B cell (primary cell): ENCODE data around the gene OR52H1. TPM values are rescaled to one million over a fixed set of nuclear protein-coding genes. Genes with fewer than 3 reads are reported as not detected.

Experiments
- ATAC-seq: fragments of 200-7000 bp; cut with Tn5 transposase; one replicate; pipeline ENCODE4 v1.10.0; 2021; ENCODE audit warnings: low read depth, mild to moderate bottlenecking, moderate number of reproducible peaks, moderate library complexity
- CTCF ChIA-PET: fragments of 350-600 bp; sonication (Branson Sonifier 250); formaldehyde crosslinking; loops from one replicate; lab custom pipeline; 2021; ENCODE audit warnings: antibody characterized with exemption, inconsistent platforms; lab: Charles Lee
- POLR2A ChIA-PET: fragments of 350-600 bp; sonication (Branson Sonifier 250); formaldehyde crosslinking; loops from one replicate; lab custom pipeline; 2021; ENCODE audit warnings: antibody characterized with exemption; lab: Charles Lee
- DNase-seq: peaks from one replicate; pipeline ENCODE4 v3.0.0; 2013
- H2AFZ ChIP-seq: 2 replicates; pipeline ENCODE4 v1.6.1; 2012; ENCODE audit warnings: mild to moderate bottlenecking, low read depth, low read length; ENCODE audit not compliant: insufficient read depth, poor library complexity, severe bottlenecking
- H3K27ac ChIP-seq, 2 donors: 1 replicate in 1 of 2; 2 replicates in 1 of 2; pipeline ENCODE4 v1.5.1; 2012 to 2013; ENCODE audit warnings: low read length in 2 of 2, mild to moderate bottlenecking in 2 of 2, moderate library complexity in 1 of 2
- H3K27me3 ChIP-seq, 4 experiments: fragments of 200-600 bp in 1 of 4; sonication (generic) in 1 of 4; replicated peaks in 1 of 4; 1 replicate in 2 of 4; 2 replicates in 2 of 4; pipeline versions ENCODE4 v1.6.1 to v1.7.0; 2013 to 2016; ENCODE audit warnings: low read length in 3 of 4, mild to moderate bottlenecking in 2 of 4, mixed read lengths in 1 of 4, moderate library complexity in 1 of 4; ENCODE audit not compliant: insufficient read depth in 4 of 4, control insufficient read depth in 3 of 4; ENCODE audit errors: control extremely low read depth in 1 of 4
- H3K36me3 ChIP-seq, 2 experiments: replicated peaks in 1 of 2; 1 replicate in 1 of 2; 2 replicates in 1 of 2; pipeline versions ENCODE4 v1.6.1 to v1.7.1; 2013; ENCODE audit warnings: low read length in 1 of 2; ENCODE audit not compliant: insufficient read depth in 2 of 2, control insufficient read depth in 1 of 2; ENCODE audit errors: control extremely low read depth in 1 of 2, extremely low read depth in 1 of 2
- H3K4me1 ChIP-seq, 2 donors: fragments of 200-600 bp in 1 of 2; sonication (generic) in 1 of 2; 1 replicate in 1 of 2; 2 replicates in 1 of 2; pipeline versions ENCODE4 v1.5.1 to v1.6.1; 2013 to 2017; ENCODE audit warnings: low read length in 2 of 2; ENCODE audit not compliant: control insufficient read depth in 2 of 2, insufficient read depth in 2 of 2
- H3K4me2 ChIP-seq: replicated peaks from 2 replicates; pipeline ENCODE3; 2012; ENCODE audit warnings: mild to moderate bottlenecking, low read depth, low read length; ENCODE audit not compliant: poor library complexity, severe bottlenecking
- H3K4me3 ChIP-seq, 5 experiments: fragments of 200-600 bp in 1 of 5; sonication (generic) in 1 of 5; 1 replicate in 3 of 5; 2 replicates in 2 of 5; pipeline versions ENCODE4 v1.5.1 to v1.7.0; 2011 to 2016; ENCODE audit warnings: low read length in 4 of 5, mild to moderate bottlenecking in 4 of 5, low read depth in 2 of 5, control low read depth in 1 of 5, moderate library complexity in 1 of 5; ENCODE audit not compliant: insufficient read depth in 1 of 5; ENCODE audit errors: control extremely low read depth in 1 of 5, extremely low read depth in 1 of 5
- H3K79me2 ChIP-seq: fragments of 200-600 bp; sonication (generic); one replicate; pipeline ENCODE4 v1.6.0; 2016; ENCODE audit warnings: low read length; ENCODE audit not compliant: control insufficient read depth, insufficient read depth
- H3K9ac ChIP-seq: fragments of 200-600 bp; sonication (generic); 2 replicates; pipeline ENCODE4 v1.6.1; 2017; ENCODE audit warnings: mild to moderate bottlenecking, low read length, moderate library complexity
- H3K9me3 ChIP-seq, 3 donors: one replicate each; pipeline versions ENCODE4 v1.6.1 to v1.7.1; 2013; ENCODE audit warnings: low read length in 2 of 3; ENCODE audit not compliant: control insufficient read depth in 2 of 3, insufficient read depth in 1 of 3; ENCODE audit errors: control extremely low read depth in 1 of 3
- H4K20me1 ChIP-seq: 2 replicates; pipeline ENCODE4 v1.6.0; 2012; ENCODE audit warnings: mild to moderate bottlenecking, low read length; ENCODE audit not compliant: insufficient read depth, control insufficient read depth, poor library complexity, severe bottlenecking
- H3K27ac Mint-ChIP-seq: one replicate; pipeline ENCODE4 v1.8.0; 2021; ENCODE audit warnings: mixed read lengths
- H3K27me3 Mint-ChIP-seq: one replicate; pipeline ENCODE4 v1.8.0; 2021; ENCODE audit warnings: mixed read lengths
- H3K4me1 Mint-ChIP-seq: one replicate; pipeline ENCODE4 v1.8.0; 2021; ENCODE audit warnings: mixed read lengths
- H3K4me3 Mint-ChIP-seq: one replicate; pipeline ENCODE4 v1.8.0; 2021; ENCODE audit warnings: mixed read lengths
- H3K9me3 Mint-ChIP-seq: one replicate; pipeline ENCODE4 v1.8.0; 2022; ENCODE audit warnings: mixed read lengths; ENCODE audit not compliant: insufficient read depth
- EZH2 ChIP-seq: IDR thresholded peaks from 2 replicates; pipeline ENCODE4 v1.6.1; 2012; ENCODE audit warnings: borderline replicate concordance, low read depth, mild to moderate bottlenecking, moderate library complexity, low read length; ENCODE audit not compliant: insufficient read depth, poor library complexity, severe bottlenecking
- WGBS: methylation state at CpG from one replicate; pipeline ENCODE4 v1.1.5; 2013; ENCODE audit warnings: missing lambda C conversion rate; ENCODE audit not compliant: insufficient coverage; 5-methylcytosine and 5-hydroxymethylcytosine counted together
- intact Hi-C: fragments of 100-400 bp; cut with micrococcal nuclease; formaldehyde crosslinking; loops from one replicate; pipeline ENCODE4 v1.10.0; 2022
- polyA plus RNA-seq: library from polyadenylated mRNA; depleted of rRNA; stranded (reverse); fragments of >200 nt; gene quantifications from 2 replicates; pipeline ENCODE4 v1.2.3, GENCODE V29; 2012
- total RNA-seq, 2 donors: library from RNA; stranded (reverse); fragments of 120-200 nt in 1 of 2; gene quantifications; 1 replicate in 1 of 2; 2 replicates in 1 of 2; pipeline versions ENCODE4 v1.2.3 to v1.2.4, GENCODE V29; 2013 to 2022
- TF ChIP-seq, protein P1 (sequence below): fragments of 200-600 bp; IDR thresholded peaks from one replicate; pipeline ENCODE4 v1.8.0; 2022; ENCODE audit warnings: antibody characterized with exemption, mild to moderate bottlenecking

The OR52H1 gene
- total and polyA plus RNA-seq, 2 donors (not counting 1 experiment from before 2014, with no cell fraction given) = 0.15 to 0.37 TPM

DNA sequence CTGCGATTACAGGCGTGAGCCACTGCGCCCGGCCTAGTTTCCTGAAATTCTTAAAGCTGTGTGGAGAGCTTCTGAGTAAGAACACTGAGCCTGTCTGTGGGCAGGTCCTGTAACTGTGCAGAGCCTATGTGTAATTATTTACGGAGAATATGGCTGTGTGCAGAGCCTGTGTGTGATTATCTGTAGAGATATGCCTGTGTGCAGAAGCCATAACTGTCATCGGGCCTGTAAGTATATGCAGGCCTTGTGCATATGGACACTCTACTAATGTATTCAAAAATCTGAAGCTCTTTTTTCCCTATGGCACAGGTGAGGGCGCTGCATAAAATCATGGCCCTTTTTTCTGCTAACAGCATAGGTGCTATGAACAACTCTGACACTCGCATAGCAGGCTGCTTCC lies 32.2 kb upstream of the OR52H1 start, which contains the start of gene OR52B6:
Gene OR52B6 (plus strand): TSS at position 301 of the 400 bp plus-strand sequence. CDS start 0 bp downstream, at position 301.
- no peak within 1 kb of the TSS for H3K9ac ChIP-seq
- no peak within 1 kb of the TSS for H2AFZ ChIP-seq
- no peak within 1 kb of the TSS for H3K4me2 ChIP-seq
- H3K27me3 Mint-ChIP-seq = no peaks in the 10 kb centered on the region
- 97% methylated on average over 6 of the region's 8 CpGs for WGBS
- H3K36me3 ChIP-seq = no peaks in the 10 kb centered on the region
- H3K27me3 ChIP-seq = no peaks in the 10 kb centered on the region
- H3K27ac Mint-ChIP-seq = no peak within 1 kb of the TSS
- no peaks in the 10 kb centered on the region for H4K20me1 ChIP-seq
- H3K4me1 Mint-ChIP-seq = no peaks in the 10 kb centered on the region
- no peaks in the 10 kb centered on the region for H3K9me3 Mint-ChIP-seq
- no peak for TF ChIP-seq EZH2
- TF ChIP-seq, protein P1, sequence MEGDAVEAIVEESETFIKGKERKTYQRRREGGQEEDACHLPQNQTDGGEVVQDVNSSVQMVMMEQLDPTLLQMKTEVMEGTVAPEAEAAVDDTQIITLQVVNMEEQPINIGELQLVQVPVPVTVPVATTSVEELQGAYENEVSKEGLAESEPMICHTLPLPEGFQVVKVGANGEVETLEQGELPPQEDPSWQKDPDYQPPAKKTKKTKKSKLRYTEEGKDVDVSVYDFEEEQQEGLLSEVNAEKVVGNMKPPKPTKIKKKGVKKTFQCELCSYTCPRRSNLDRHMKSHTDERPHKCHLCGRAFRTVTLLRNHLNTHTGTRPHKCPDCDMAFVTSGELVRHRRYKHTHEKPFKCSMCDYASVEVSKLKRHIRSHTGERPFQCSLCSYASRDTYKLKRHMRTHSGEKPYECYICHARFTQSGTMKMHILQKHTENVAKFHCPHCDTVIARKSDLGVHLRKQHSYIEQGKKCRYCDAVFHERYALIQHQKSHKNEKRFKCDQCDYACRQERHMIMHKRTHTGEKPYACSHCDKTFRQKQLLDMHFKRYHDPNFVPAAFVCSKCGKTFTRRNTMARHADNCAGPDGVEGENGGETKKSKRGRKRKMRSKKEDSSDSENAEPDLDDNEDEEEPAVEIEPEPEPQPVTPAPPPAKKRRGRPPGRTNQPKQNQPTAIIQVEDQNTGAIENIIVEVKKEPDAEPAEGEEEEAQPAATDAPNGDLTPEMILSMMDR = no peak
- no peaks in the 10 kb centered on the region for H3K4me1 ChIP-seq
- DNase-seq (no peak), ATAC-seq (no peak)
- ChIA-PET CTCF (interaction anchor here (1.3 kb wide), 1 partner anchor 19 kb away, joined by 4 read pairs; no protein-coding TSS in a partner anchor), POLR2A (no interaction called here)
- H3K4me3 Mint-ChIP-seq = no peak within 1 kb of the TSS
- no peaks in the 10 kb centered on the region for H3K79me2 ChIP-seq
- intact Hi-C loops = no loop called here
- H3K4me3 ChIP-seq = no peak within 1 kb of the TSS
- H3K27ac ChIP-seq = no peak within 1 kb of the TSS
- H3K9me3 ChIP-seq = no peaks in the 10 kb centered on the region

DNA sequence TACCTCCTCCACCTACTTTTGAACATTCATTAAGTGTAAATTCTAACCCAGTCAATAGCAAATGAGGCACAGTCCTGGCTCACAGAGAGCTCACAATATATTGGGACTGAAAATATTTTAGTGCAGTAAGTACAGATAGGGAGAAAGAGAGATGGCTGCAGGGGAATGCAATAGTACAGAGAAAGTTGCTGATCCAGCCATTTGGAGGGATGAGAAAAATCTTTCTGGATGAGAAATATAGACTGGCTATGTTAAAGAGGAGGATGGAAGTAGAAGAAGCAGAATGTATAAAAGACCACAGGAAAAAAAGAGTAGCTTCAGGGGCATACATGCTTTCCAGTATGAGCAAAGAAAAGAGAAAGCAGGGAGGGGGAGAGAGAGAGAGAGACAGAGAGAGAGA lies 28.8 kb upstream of the OR52H1 start:
- no peaks in the 10 kb centered on the region for H3K9me3 ChIP-seq
- no peak for ATAC-seq
- Mint-ChIP-seq H3K27ac (no peak overlapping the region), H3K4me1 (no peaks in the 10 kb centered on the region), H3K27me3 (no peaks in the 10 kb centered on the region), H3K4me3 (no peak overlapping the region), H3K9me3 (no peaks in the 10 kb centered on the region)
- no peak for TF ChIP-seq EZH2
- TF ChIP-seq, protein P1 = no peak
- no peak for DNase-seq
- H3K4me1 ChIP-seq = no peaks in the 10 kb centered on the region
- POLR2A ChIA-PET = no interaction called here
- H3K9ac ChIP-seq = no peak overlapping the region
- intact Hi-C loops = no loop called here
- no peak overlapping the region for H2AFZ ChIP-seq
- no peak overlapping the region for H3K27ac ChIP-seq
- H4K20me1 ChIP-seq = no peaks in the 10 kb centered on the region
- H3K79me2 ChIP-seq = no peaks in the 10 kb centered on the region
- CTCF ChIA-PET = no interaction called here
- no peak overlapping the region for H3K4me3 ChIP-seq
- no peak overlapping the region for H3K4me2 ChIP-seq
- no peaks in the 10 kb centered on the region for H3K27me3 ChIP-seq
- H3K36me3 ChIP-seq = no peaks in the 10 kb centered on the region
